ENCODE data around the gene OR52N1. TPM values are rescaled to one million over a fixed set of nuclear protein-coding genes. Genes with fewer than 3 reads are reported as not detected.

Gene OR52N1
- total and polyA plus RNA-seq, 2 of the 8 experiments (the other 6 are each of a cell fraction or from before 2014, with no cell fraction given) = 0.09 TPM; not detected in 1

- no peaks in the 10 kb centered on the region for H3K36me3 ChIP-seq (ENCODE audit: control insufficient read depth in 2 of 4, insufficient read depth in 4 of 4, low read length in 3 of 4)
- ChIA-PET CTCF (ENCODE audit: partially characterized antibody) (no interaction called here), POLR2A (ENCODE audit: partially characterized antibody) (no interaction called here)
- H2BK15ac ChIP-seq (ENCODE audit: low read length) = no peak overlapping the region
- H2BK5ac ChIP-seq (ENCODE audit: low read depth, low read length) = no peak overlapping the region
- DNase-seq (ENCODE audit: low read depth in 1 of 2, low spot score in 2 of 2) = no peak
- H2BK12ac ChIP-seq (ENCODE audit: low read depth, low read length) = no peak overlapping the region
- 89% methylated on average over 2 of the region's 2 CpGs; no CpG with 5 or more reads in 1 of the 2 experiments for WGBS, 2 experiments (ENCODE audit: extremely low coverage in 1 of 2, insufficient coverage in 1 of 2, insufficient read length in 1 of 2, insufficient replicate concordance in 2 of 2, low coverage in 1 of 2, low lambda C conversion rate in 2 of 2, missing lambda C conversion rate in 1 of 2)
- no peak overlapping the region for H3K9ac ChIP-seq (replicated peaks in 1 of 4; ENCODE audit: extremely low read depth in 1 of 4, low read depth in 3 of 4, low read length in 3 of 4)
- H3K56ac ChIP-seq (replicated peaks; ENCODE audit: insufficient read length, low read depth, low read length) = no peak overlapping the region
- no peak overlapping the region for H4K8ac ChIP-seq (ENCODE audit: extremely low read depth, insufficient read depth, low read length)
- H2AK5ac ChIP-seq (ENCODE audit: low read depth, low read length) = no peak overlapping the region
- H3K4me3 ChIP-seq (ENCODE audit: extremely low read depth in 1 of 4, insufficient read depth in 2 of 4, low read depth in 3 of 4, low read length in 4 of 4) = no peak overlapping the region
- no peak overlapping the region for H3K14ac ChIP-seq (ENCODE audit: insufficient read length)
- no peak overlapping the region for H3K4ac ChIP-seq (replicated peaks; ENCODE audit: insufficient read length, low read depth, low read length)
- no peak overlapping the region for H2BK20ac ChIP-seq (ENCODE audit: low read length)
- no peaks in the 10 kb centered on the region for H3K79me1 ChIP-seq (ENCODE audit: low read depth, low read length)
- H4K20me1 ChIP-seq (replicated peaks in 1 of 2; ENCODE audit: control insufficient read depth in 1 of 2, insufficient read depth in 2 of 2, low read length in 2 of 2) = no peaks in the 10 kb centered on the region
- H3K9me3 ChIP-seq (ENCODE audit: insufficient read depth in 2 of 2, low read depth in 1 of 2, low read length in 1 of 2) = no peaks in the 10 kb centered on the region
- no peaks in the 10 kb centered on the region for H3K23me2 ChIP-seq (ENCODE audit: low read depth, low read length)
- H3K18ac ChIP-seq (ENCODE audit: extremely low read depth, low read length) = no peak overlapping the region
- no peak overlapping the region for H2AFZ ChIP-seq (ENCODE audit: low read length)
- no peak for FAIRE-seq
- TF ChIP-seq MAX (IDR thresholded peaks at IDR 0.05) (no peak), HDAC2 (IDR thresholded peaks at IDR 0.05; ENCODE audit: borderline replicate concordance in 1 of 2, low read depth in 2 of 2, low read length in 2 of 2) (no peak), EP300 (IDR thresholded peaks at IDR 0.05; ENCODE audit: borderline replicate concordance in 1 of 2, low read depth in 2 of 2, low read length in 2 of 2) (no peak), ATF3 (IDR thresholded peaks at IDR 0.05; ENCODE audit: insufficient read depth, low read depth, low read length) (no peak), GABPA (IDR thresholded peaks at IDR 0.05; ENCODE audit: borderline replicate concordance, insufficient read depth, low read length) (no peak)
- no peak overlapping the region for H4K5ac ChIP-seq (ENCODE audit: insufficient read length, low read depth, low read length)
- no peak overlapping the region for H3K23ac ChIP-seq (ENCODE audit: insufficient read length)
- no peak overlapping the region for H3K27ac ChIP-seq (ENCODE audit: low read depth, low read length)
- H2BK120ac ChIP-seq (replicated peaks; ENCODE audit: low read depth, low read length) = no peak overlapping the region
- no peak overlapping the region for H4K91ac ChIP-seq (replicated peaks; ENCODE audit: insufficient read length, low read length)
- H3K4me2 ChIP-seq (ENCODE audit: insufficient read depth in 1 of 2, low read depth in 2 of 2, low read length in 2 of 2) = no peak overlapping the region
- no peaks in the 10 kb centered on the region for H3K4me1 ChIP-seq (replicated peaks in 1 of 4; ENCODE audit: control insufficient read depth in 3 of 4, insufficient read depth in 4 of 4, low read length in 3 of 4)
- H3K79me2 ChIP-seq (ENCODE audit: control insufficient read depth in 1 of 2, insufficient read depth in 2 of 2, low read length in 2 of 2) = no peaks in the 10 kb centered on the region
- H3K27me3 ChIP-seq (replicated peaks in 1 of 4; ENCODE audit: control insufficient read depth in 3 of 4, extremely low read depth in 1 of 4, insufficient read depth in 3 of 4, low read length in 3 of 4) = no peaks in the 10 kb centered on the region
These were observed 42.4 kb upstream of the OR52N1 start for GRCh38 chr11:5833446-5833845.
